GM10266 (cell line): ENCODE data around the gene GGACT.

Experiments
- DNase-seq: peaks from one replicate; pipeline ENCODE4 v3.0.0; 2012; ENCODE audit errors: extremely low spot score
- TF ChIP-seq, protein P1 (sequence below): IDR thresholded peaks from 2 replicates; pipeline ENCODE4 v1.5.1; 2012; ENCODE audit warnings: mild to moderate bottlenecking, low read depth; ENCODE audit not compliant: control insufficient read depth, insufficient read depth; ENCODE audit errors: missing control alignments

Gene GGACT

GRCh38 chr13:100600915-100601314 lies 12.3 kb upstream of the GGACT start:
- TF ChIP-seq, protein P1, sequence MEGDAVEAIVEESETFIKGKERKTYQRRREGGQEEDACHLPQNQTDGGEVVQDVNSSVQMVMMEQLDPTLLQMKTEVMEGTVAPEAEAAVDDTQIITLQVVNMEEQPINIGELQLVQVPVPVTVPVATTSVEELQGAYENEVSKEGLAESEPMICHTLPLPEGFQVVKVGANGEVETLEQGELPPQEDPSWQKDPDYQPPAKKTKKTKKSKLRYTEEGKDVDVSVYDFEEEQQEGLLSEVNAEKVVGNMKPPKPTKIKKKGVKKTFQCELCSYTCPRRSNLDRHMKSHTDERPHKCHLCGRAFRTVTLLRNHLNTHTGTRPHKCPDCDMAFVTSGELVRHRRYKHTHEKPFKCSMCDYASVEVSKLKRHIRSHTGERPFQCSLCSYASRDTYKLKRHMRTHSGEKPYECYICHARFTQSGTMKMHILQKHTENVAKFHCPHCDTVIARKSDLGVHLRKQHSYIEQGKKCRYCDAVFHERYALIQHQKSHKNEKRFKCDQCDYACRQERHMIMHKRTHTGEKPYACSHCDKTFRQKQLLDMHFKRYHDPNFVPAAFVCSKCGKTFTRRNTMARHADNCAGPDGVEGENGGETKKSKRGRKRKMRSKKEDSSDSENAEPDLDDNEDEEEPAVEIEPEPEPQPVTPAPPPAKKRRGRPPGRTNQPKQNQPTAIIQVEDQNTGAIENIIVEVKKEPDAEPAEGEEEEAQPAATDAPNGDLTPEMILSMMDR = no peak
- DNase-seq = no peak

DNA sequence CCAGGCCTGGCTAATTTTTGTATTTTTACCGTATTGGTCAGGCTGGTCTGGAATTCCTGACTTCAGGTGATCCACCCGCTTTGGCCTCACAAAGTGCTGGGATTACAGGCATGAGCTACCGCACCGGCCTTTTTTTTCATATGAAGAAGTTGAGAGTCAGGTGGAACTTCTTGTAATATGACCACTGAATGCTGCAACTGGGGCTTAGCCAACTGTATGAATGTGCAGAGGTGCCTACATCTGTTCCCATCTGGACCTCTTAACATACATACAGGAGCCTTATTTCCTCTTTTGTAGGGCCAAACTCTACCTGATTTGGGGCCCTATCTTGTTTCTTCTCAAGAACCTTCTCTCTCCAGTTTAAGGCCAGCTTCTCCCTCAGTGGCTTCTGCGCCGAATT lies 11.9 kb upstream of the GGACT start:
- no peak for DNase-seq
- TF ChIP-seq, protein P1 = no peak

DNA sequence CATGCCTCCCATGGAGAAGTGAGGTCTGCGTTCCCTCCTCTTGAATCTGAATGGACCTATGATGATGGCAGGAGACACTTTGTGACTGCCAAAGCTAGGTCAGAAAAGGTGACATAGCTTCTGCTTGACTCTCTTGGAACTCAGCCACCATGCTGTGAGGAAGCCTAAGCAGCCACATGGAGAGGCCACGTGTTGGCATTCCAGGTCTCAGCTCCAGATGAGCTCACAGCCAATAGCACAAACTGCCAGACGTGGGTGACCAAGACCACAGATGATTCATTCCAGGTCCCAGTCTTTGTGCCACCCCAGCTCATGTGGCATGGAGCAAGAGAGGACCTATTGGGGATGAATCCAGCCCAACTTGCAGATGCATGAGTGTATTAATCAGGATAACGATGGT lies 8.7 kb upstream of the GGACT start:
- TF ChIP-seq, protein P1 = no peak
- no peak for DNase-seq

- no peak for DNase-seq
- TF ChIP-seq, protein P1 = no peak
Observed at GRCh38 chr13:100596516-100596915, 7.9 kb upstream of the GGACT start.

DNA sequence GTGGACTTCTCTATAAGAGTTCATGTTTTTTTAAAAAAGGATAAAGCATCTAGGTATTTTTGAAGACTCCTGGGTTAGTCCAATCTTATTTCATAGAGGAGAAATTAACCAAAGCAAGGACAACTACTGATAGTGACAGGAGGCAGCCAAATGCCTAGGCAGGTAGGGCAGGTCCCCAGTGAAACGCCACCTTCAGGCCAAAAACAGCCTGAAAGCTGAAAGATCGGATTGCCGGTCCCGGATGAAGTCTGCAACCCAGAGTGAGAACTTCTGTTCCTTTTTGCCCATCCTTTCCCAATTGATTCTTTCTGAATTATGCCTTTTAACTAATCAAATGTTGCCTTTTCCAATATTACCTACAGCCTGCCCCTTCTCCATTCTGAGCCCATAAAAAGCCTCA lies 6.1 kb upstream of the GGACT start:
- no peak for DNase-seq
- TF ChIP-seq, protein P1 = peak; percentile 27

DNA sequence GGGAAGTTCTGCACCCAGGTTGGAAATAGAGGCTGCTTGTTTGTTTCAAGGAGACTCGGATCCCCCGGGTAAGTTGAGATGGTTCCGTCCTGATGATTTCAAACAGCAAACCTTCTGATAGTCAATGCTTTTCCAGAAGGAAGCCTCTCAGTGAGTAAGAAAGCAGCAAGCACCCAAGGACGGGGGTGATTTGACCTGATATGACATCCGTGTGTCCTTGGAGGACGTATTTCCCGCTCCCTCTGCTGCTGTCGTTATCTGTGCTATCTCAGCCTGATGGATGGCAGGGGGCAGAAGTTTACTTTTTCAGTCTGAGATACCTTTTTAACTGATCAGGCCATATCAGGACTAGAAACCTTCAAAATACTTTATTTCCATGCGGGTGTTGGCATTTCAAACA lies 5.7 kb upstream of the GGACT start:
- no peak for DNase-seq
- TF ChIP-seq, protein P1 = no peak

DNA sequence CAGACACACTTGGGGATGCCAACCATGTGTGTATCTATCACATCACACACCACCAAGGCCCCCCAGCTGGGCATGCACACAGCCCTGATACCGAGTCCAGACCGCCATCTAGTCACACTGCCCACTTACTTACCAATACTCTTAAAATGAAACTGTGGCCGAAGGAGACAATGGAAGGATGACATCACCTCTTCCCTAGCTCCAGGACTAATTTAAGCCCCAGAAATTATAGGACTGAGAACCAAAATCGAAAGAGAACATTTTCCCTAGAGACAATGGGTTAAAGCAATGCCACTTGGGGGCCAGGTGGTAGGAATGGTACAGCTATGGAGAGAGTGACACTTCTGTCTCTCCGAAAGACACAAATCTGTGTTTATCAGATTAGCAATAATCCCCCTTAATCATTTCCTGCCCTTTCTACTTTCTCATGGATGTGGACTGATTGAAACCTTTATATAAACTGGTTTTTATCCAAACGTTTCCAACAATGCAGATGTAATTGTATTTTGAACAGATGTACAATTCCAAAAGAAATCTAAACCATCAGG lies 663 bp upstream of the GGACT start:
- TF ChIP-seq, protein P1 = no peak
- DNase-seq = no peak
